Breast epithelium (tissue), 3 donors: ENCODE results near the gene MPRIP.

ENCODE experiments used
- CTCF ChIP-seq, 3 donors: fragments of 450-650 bp; IDR thresholded peaks; one replicate each; pipeline ENCODE4 v1.5.1; 2016 to 2017; ENCODE audit warnings: antibody characterized with exemption in 3 of 3, mild to moderate bottlenecking in 3 of 3, moderate library complexity in 3 of 3
- POLR2A ChIP-seq: fragments of 450-650 bp; IDR thresholded peaks from one replicate; pipeline ENCODE4 v1.6.1; 2016; ENCODE audit warnings: antibody characterized with exemption, mild to moderate bottlenecking, moderate library complexity

DNA sequence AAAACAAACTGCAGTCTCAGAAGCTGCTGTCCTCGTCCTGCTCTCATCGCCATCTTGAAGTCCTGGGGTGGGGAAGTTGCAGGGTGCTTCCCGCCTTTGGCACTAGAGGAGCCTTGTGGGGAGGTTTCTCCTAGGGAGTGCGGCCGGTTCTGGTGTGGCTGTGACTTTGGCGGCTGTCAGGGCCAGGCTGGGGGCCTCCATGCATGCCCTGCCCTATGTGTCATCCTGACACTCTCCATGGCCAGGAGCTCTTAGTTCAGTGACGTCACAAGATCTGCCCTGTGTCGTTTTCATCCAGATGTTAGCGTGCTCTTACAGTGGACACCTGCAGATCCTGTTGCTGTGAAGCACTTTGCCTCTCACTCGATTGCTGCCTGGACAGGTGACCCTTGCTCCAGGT lies 114.3 kb downstream of the MPRIP start:
- no peak for TF ChIP-seq CTCF (IDR thresholded peaks at IDR 0.05)
- TF ChIP-seq POLR2A = no peak
